Measurements from ENCODE around the gene IMMP2L. TPM values are rescaled to one million over a fixed set of nuclear protein-coding genes. Genes with fewer than 3 reads are reported as not detected.
"Not testable (repeated sequence)": the region's sequence is repeated elsewhere in the genome, so short reads cannot be mapped to it uniquely, and the experiment has no call there.

IMMP2L gene
- total RNA-seq, 2 donors from 2014 or later, result 7.3 to 7.7 TPM

GRCh38 chr7:111594602-111595001, 32.3 kb upstream of the IMMP2L start:
- Histone ChIP-seq H3K27ac (no peak overlapping the region), H3K27me3 (no peaks in the 10 kb centered on the region), H3K9me3 (no peaks in the 10 kb centered on the region), H3K4me1 (no peaks in the 10 kb centered on the region), H3K4me3 (no peak overlapping the region), H3K36me3 (no peaks in the 10 kb centered on the region)
- no peak for DNase-seq (ENCODE audit: low spot score)
- TF ChIP-seq CTCF (IDR thresholded peaks at IDR 0.05), result no peak

GRCh38 chr7:111593343-111593742, 31.1 kb upstream of the IMMP2L start:
- no peak for TF ChIP-seq CTCF (IDR thresholded peaks at IDR 0.05)
- H3K36me3 ChIP-seq, result no peaks in the 10 kb centered on the region
- no peak for DNase-seq (ENCODE audit: low spot score)

GRCh38 chr7:111588065-111588433, 25.8 kb upstream of the IMMP2L start:
- no peak for DNase-seq (ENCODE audit: low spot score)
- no peak overlapping the region for H3K27ac ChIP-seq
- H3K4me3 ChIP-seq, result no peak overlapping the region
- H3K9me3 ChIP-seq, result no peaks in the 10 kb centered on the region
- H3K36me3 ChIP-seq, result no peaks in the 10 kb centered on the region
- no peaks in the 10 kb centered on the region for H3K4me1 ChIP-seq
- no peak for TF ChIP-seq CTCF (IDR thresholded peaks at IDR 0.05)
- no peaks in the 10 kb centered on the region for H3K27me3 ChIP-seq

More at GRCh38 chr7:111593343-111593742, 31.1 kb upstream of the IMMP2L start:
- Histone ChIP-seq H3K27me3 (no peaks in the 10 kb centered on the region), H3K4me3 (no peak overlapping the region), H3K9me3 (no peaks in the 10 kb centered on the region), H3K4me1 (no peaks in the 10 kb centered on the region), H3K27ac (no peak overlapping the region)

- Histone ChIP-seq H3K9me3 (no peaks in the 10 kb centered on the region), H3K36me3 (no peaks in the 10 kb centered on the region), H3K27ac (no peak overlapping the region), H3K27me3 (no peaks in the 10 kb centered on the region), H3K4me1 (no peaks in the 10 kb centered on the region), H3K4me3 (no peak overlapping the region)
- DNase-seq (ENCODE audit: low spot score), result no peak
- no peak for TF ChIP-seq CTCF (IDR thresholded peaks at IDR 0.05)
Observed at GRCh38 chr7:111587410-111588064, 25.2 kb upstream of the IMMP2L start.

GRCh38 chr7:111586711-111587409, 24.6 kb upstream of the IMMP2L start:
- DNase-seq (ENCODE audit: low spot score), result no peak
- Histone ChIP-seq H3K27me3 (no peaks in the 10 kb centered on the region), H3K4me3 (no peak overlapping the region), H3K4me1 (no peaks in the 10 kb centered on the region), H3K36me3 (no peaks in the 10 kb centered on the region), H3K27ac (no peak overlapping the region), H3K9me3 (no peaks in the 10 kb centered on the region)
- no peak for TF ChIP-seq CTCF (IDR thresholded peaks at IDR 0.05)

GRCh38 chr7:111581784-111582488, 19.6 kb upstream of the IMMP2L start:
- not testable (repeated sequence) for H3K27me3 ChIP-seq; DNase-seq (ENCODE audit: low spot score); H3K36me3 ChIP-seq; H3K4me3 ChIP-seq; H3K4me1 ChIP-seq; H3K27ac ChIP-seq; H3K9me3 ChIP-seq

GRCh38 chr7:111581207-111581606, 18.9 kb upstream of the IMMP2L start:
- H3K4me1 ChIP-seq; H3K27ac ChIP-seq; DNase-seq (ENCODE audit: low spot score); H3K9me3 ChIP-seq; H3K36me3 ChIP-seq; H3K4me3 ChIP-seq; H3K27me3 ChIP-seq: not testable (repeated sequence)

Measured in right atrium auricular region (tissue), 2 donors.